Neuronal stem cell (in vitro differentiated cells): Measurements from ENCODE around the gene MTOR.

Experiments
- DNase-seq: peaks from one replicate; pipeline ENCODE4 v3.0.0-alpha.2; 2013; ENCODE audit warnings: low spot score
- H2AFZ ChIP-seq: one replicate; pipeline ENCODE4 v1.6.1; 2013; ENCODE audit warnings: mild to moderate bottlenecking, low read length, inconsistent platforms
- H2AK5ac ChIP-seq: 2 replicates; pipeline ENCODE4 v1.6.1; 2013; ENCODE audit warnings: low read depth, mild to moderate bottlenecking, inconsistent platforms, low read length, moderate library complexity, mixed read lengths
- H2BK120ac ChIP-seq: 2 replicates; pipeline ENCODE4 v1.6.1; 2013; ENCODE audit warnings: low read depth, mild to moderate bottlenecking, inconsistent platforms, low read length, moderate library complexity, mixed read lengths
- H2BK12ac ChIP-seq: one replicate; pipeline ENCODE4 v1.6.1; 2013; ENCODE audit warnings: low read length, inconsistent platforms
- H2BK15ac ChIP-seq: 2 replicates; pipeline ENCODE4 v1.6.1; 2013; ENCODE audit warnings: mild to moderate bottlenecking, low read length, inconsistent platforms, mixed read lengths
- H2BK5ac ChIP-seq: one replicate; pipeline ENCODE4 v1.6.1; 2013; ENCODE audit warnings: inconsistent platforms, mild to moderate bottlenecking, low read length, moderate library complexity
- H3K14ac ChIP-seq: one replicate; pipeline ENCODE4 v1.6.1; 2013; ENCODE audit warnings: low read length, inconsistent platforms
- H3K18ac ChIP-seq: 2 replicates; pipeline ENCODE4 v1.6.1; 2013; ENCODE audit warnings: low read length, inconsistent platforms
- H3K23ac ChIP-seq: 2 replicates; pipeline ENCODE4 v1.6.1; 2013; ENCODE audit warnings: low read depth, mild to moderate bottlenecking, mixed read lengths, low read length, inconsistent platforms; ENCODE audit not compliant: poor library complexity
- H3K27ac ChIP-seq: replicated peaks from 3 replicates; pipeline ENCODE4 v1.5.1; 2013; ENCODE audit warnings: low read length, inconsistent platforms
- H3K27me3 ChIP-seq, 3 experiments: 2 replicates each; pipeline ENCODE4 v1.6.1; 2013; ENCODE audit warnings: low read length in 3 of 3, mild to moderate bottlenecking in 2 of 3, inconsistent platforms in 1 of 3, low read depth in 1 of 3, mixed read lengths in 1 of 3, moderate library complexity in 1 of 3; ENCODE audit not compliant: control insufficient read depth in 3 of 3, insufficient read depth in 3 of 3
- H3K36me3 ChIP-seq, 2 donors: replicated peaks in 1 of 2; 2 replicates each; pipeline ENCODE4 v1.6.1; 2013; ENCODE audit warnings: low read length in 2 of 2; ENCODE audit not compliant: control insufficient read depth in 2 of 2, insufficient read depth in 2 of 2
- H3K4ac ChIP-seq: 2 replicates; pipeline ENCODE4 v1.6.1; 2013; ENCODE audit warnings: inconsistent platforms, mild to moderate bottlenecking, low read length, moderate library complexity
- H3K4me1 ChIP-seq, 2 donors: 1 replicate in 1 of 2; 2 replicates in 1 of 2; pipeline ENCODE4 v1.6.1; 2013; ENCODE audit warnings: low read length in 2 of 2, low read depth in 1 of 2; ENCODE audit not compliant: control insufficient read depth in 2 of 2, insufficient read depth in 1 of 2
- H3K4me2 ChIP-seq: one replicate; pipeline ENCODE4 v1.6.1; 2013; ENCODE audit warnings: mild to moderate bottlenecking, low read length, inconsistent platforms; ENCODE audit not compliant: insufficient read depth, poor library complexity, severe bottlenecking
- H3K4me3 ChIP-seq, 2 donors: 2 replicates each; pipeline ENCODE4 v1.5.1; 2013; ENCODE audit warnings: low read length in 2 of 2, mild to moderate bottlenecking in 2 of 2, inconsistent platforms in 1 of 2, moderate library complexity in 1 of 2
- H3K79me1 ChIP-seq: one replicate; pipeline ENCODE4 v1.6.1; 2013; ENCODE audit warnings: low read depth, mild to moderate bottlenecking, inconsistent platforms, low read length, moderate library complexity
- H3K9ac ChIP-seq: one replicate; pipeline ENCODE4 v1.6.1; 2013; ENCODE audit warnings: mild to moderate bottlenecking, low read depth, low read length, inconsistent platforms; ENCODE audit not compliant: poor library complexity
- H3K9me3 ChIP-seq, 2 donors: replicated peaks in 1 of 2; 2 replicates each; pipeline versions ENCODE3 to v1.6.1; 2013; ENCODE audit warnings: low read length in 2 of 2, mild to moderate bottlenecking in 2 of 2, inconsistent platforms in 1 of 2, low read depth in 1 of 2, mixed read lengths in 1 of 2, moderate library complexity in 1 of 2; ENCODE audit not compliant: control insufficient read depth in 2 of 2, insufficient read depth in 1 of 2
- H4K8ac ChIP-seq: one replicate; pipeline ENCODE4 v1.6.1; 2013; ENCODE audit warnings: low read depth, mild to moderate bottlenecking, inconsistent platforms, low read length, moderate library complexity
- H4K91ac ChIP-seq: one replicate; pipeline ENCODE4 v1.6.1; 2013; ENCODE audit warnings: low read length, low read depth, mild to moderate bottlenecking, inconsistent platforms; ENCODE audit not compliant: poor library complexity
- WGBS, 2 donors: extraction: QIAGEN DNeasy Blood & Tissue Kit; methylation state at CpG; one replicate each; pipeline ENCODE4 v1.1.7; 2013; ENCODE audit warnings: missing lambda C conversion rate in 2 of 2, mixed read lengths in 1 of 2; ENCODE audit not compliant: insufficient read length in 2 of 2, insufficient replicate concordance in 1 of 2; ENCODE audit errors: extremely low coverage in 2 of 2; 5-methylcytosine and 5-hydroxymethylcytosine counted together

Gene MTOR

DNA sequence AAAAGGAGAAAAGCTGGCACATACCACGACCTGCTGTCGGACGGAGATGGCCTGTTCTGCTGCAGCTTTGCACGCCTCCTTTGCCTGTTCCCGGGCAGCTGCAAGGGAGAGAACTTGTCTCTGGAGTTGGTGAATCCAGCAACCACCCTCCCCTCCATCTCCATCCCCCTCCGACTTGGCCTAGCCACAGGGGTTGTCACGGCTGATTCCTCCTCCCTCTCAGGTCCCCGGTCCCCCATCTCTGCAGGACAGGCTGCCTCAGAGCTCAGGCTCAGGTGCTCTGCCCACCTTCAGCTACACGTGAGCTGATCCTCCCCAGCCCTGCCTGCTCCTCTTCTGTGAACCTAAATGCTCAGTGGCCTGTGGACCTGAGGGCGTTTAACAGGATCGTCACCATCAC, 191.5 kb downstream of the MTOR start:
- Histone ChIP-seq H3K4me1 (no peaks in the 10 kb centered on the region), H3K4me3 (peak overlapping the region in 1 of 2 donors; percentile 6), H3K79me1 (no peaks in the 10 kb centered on the region), H2BK15ac (no peak overlapping the region), H2AFZ (no peak overlapping the region), H3K23ac (peak overlapping the region; percentile 75), H3K27me3 (no peaks in the 10 kb centered on the region), H3K18ac (no peak overlapping the region), H2BK12ac (no peak overlapping the region), H3K9ac (peak overlapping the region; percentile 47), H3K4ac (no peak overlapping the region), H3K4me2 (no peak overlapping the region), H2AK5ac (no peak overlapping the region), H3K14ac (no peak overlapping the region), H3K36me3 (peaks cover 61 to 93% of the 10 kb centered on the region in 2 donors), H3K27ac (no peak overlapping the region), H2BK120ac (no peak overlapping the region), H4K8ac (no peak overlapping the region), H4K91ac (no peak overlapping the region), H2BK5ac (no peak overlapping the region), H3K9me3 (no peaks in the 10 kb centered on the region)
- DNase-seq, result no peak
- no CpG with 5 or more reads among the region's 11 CpGs for WGBS, 2 donors

DNA sequence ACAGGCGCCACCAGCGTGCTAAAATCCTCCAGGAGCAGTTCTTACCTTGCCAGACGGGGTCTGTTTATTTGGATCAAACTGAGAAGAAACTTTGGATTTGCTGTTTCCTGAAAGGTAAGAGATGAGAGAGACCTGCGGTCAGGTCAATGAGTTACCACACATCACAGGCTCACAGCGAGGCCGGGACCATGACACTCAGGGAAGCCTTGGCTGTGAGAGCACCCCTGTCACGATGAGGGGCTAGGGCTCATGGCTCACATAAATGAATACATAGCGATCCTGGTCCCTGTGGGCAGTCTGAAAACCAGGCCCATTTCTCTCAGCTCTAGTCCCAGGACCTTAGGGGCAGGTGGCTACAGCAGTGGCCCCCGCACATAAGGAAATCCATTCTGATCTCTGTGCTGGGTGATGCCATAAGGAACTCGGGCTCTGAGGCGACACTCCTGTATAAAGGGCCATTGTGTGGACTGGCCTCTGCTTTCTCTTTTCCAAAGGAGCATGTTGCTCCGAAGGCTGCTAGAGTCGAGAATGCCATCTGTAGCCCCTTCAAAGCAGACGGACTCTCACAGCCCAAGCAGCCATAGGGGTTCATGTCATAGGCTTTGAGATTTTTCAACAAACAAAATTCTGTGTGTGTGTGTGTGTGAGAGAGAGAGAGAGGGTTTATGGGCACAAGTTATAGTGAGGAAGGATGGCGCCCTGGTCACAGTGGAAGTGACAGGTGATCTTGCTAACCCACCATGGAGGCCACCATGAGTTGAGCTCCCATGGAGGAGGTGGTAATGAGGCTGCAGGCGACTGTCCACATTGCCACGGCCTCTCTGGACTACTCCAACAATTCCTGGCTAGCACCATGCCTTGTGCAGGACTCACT, 193.5 kb downstream of the MTOR start:
- Histone ChIP-seq H3K18ac (no peak overlapping the region), H2BK120ac (no peak overlapping the region), H4K91ac (no peak overlapping the region), H2BK15ac (no peak overlapping the region), H3K4ac (no peak overlapping the region), H3K79me1 (no peaks in the 10 kb centered on the region), H2AK5ac (no peak overlapping the region), H3K27me3 (no peaks in the 10 kb centered on the region), H4K8ac (no peak overlapping the region), H3K4me1 (no peaks in the 10 kb centered on the region), H3K4me3 (no peak overlapping the region), H3K9ac (no peak overlapping the region), H2AFZ (no peak overlapping the region), H2BK12ac (no peak overlapping the region), H3K27ac (no peak overlapping the region), H2BK5ac (no peak overlapping the region), H3K14ac (no peak overlapping the region), H3K36me3 (peaks cover 56 to 91% of the 10 kb centered on the region in 2 donors), H3K4me2 (no peak overlapping the region), H3K23ac (no peak overlapping the region), H3K9me3 (peaks cover 0 to 5% of the 10 kb centered on the region in 2 donors)
- no peak for DNase-seq
- whole genome bisulfite sequencing, 2 donors, result no CpG with 5 or more reads among the region's 17 CpGs

DNA sequence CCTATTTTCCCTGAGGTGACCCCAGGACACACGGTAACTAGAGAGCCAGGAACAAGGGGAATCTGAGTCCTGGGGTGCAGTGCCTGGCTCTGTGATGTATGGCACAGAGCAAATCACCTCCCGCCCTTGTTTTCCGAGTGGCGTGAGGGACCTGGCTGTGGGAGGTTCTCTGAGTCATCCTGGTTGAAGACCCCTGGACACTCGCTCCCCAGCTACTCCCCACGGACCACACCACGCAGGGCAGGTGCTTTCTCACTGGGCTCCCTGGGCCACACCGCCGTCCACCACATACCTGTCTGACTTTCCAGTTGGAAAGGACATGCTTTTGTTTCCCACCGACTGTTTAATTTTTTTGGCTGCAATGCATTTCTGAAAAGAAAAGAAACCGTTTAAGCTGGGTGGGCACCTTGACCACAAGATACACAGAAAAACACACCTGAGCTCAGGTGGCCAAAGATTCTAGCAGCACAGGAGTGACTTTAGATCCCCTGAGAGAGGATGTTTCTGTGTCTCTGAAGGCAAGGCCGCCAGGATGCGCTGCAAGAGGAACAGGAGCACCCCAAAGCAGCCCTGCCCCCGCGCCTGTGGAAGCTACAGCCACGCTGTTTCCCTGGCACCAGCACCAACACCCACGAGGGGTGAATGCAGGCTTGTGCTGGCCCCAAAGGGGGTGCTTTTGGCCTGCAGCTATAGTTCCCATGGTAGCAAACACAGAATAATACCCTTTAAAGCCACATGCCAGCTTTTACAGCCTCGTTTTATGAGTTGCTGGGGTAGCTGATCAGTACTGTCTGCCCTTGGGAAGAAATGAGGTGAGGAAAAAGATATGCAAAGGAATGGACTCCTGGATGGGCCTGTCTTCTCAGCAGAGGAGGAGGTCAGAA, 194.4 kb downstream of the MTOR start:
- H3K18ac ChIP-seq, result no peak overlapping the region
- no peak overlapping the region for H3K4me2 ChIP-seq
- H4K91ac ChIP-seq, result no peak overlapping the region
- H2AFZ ChIP-seq, result no peak overlapping the region
- H2BK120ac ChIP-seq, result no peak overlapping the region
- peaks cover 55 to 93% of the 10 kb centered on the region in 2 donors for H3K36me3 ChIP-seq
- no peaks in the 10 kb centered on the region for H3K4me1 ChIP-seq
- no peak overlapping the region for H2BK5ac ChIP-seq
- no peak overlapping the region for H3K14ac ChIP-seq
- H3K27me3 ChIP-seq, result no peaks in the 10 kb centered on the region
- H2AK5ac ChIP-seq, result no peak overlapping the region
- no peak overlapping the region for H4K8ac ChIP-seq
- no peak overlapping the region for H3K9ac ChIP-seq
- H3K4me3 ChIP-seq, result no peak overlapping the region
- no peak for DNase-seq
- WGBS, 2 donors, result no CpG with 5 or more reads among the region's 18 CpGs
- H3K4ac ChIP-seq, result no peak overlapping the region
- no peak overlapping the region for H3K27ac ChIP-seq
- H3K23ac ChIP-seq, result no peak overlapping the region
- no peak overlapping the region for H2BK12ac ChIP-seq
- H3K9me3 ChIP-seq, result peaks cover 0 to 5% of the 10 kb centered on the region in 2 donors
- H2BK15ac ChIP-seq, result no peak overlapping the region
- no peaks in the 10 kb centered on the region for H3K79me1 ChIP-seq

DNA sequence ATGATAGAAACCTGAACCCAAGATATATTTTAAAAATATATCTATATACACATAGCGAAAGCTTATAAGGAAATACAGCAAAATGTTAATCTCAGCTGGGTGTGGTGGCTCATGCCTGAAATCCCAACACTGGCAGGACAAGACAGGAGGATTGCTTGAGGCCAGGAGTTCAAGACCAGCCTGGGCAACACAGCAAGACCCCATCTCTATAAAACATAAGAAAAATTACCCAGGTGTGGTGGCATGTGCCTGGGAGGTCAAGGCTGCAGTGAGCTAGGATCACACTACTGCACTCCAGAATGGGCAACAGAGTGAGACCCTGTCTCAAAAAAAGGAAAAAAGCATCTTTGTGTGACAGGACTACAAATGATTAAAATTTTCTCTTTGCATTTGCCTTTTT, 196.6 kb downstream of the MTOR start:
- Histone ChIP-seq H3K18ac (no peak overlapping the region), H4K8ac (no peak overlapping the region), H2AFZ (no peak overlapping the region), H3K36me3 (peaks cover 37 to 79% of the 10 kb centered on the region in 2 donors), H3K79me1 (no peaks in the 10 kb centered on the region), H3K27me3 (no peaks in the 10 kb centered on the region), H2AK5ac (no peak overlapping the region), H2BK5ac (no peak overlapping the region), H2BK12ac (no peak overlapping the region), H3K4me3 (no peak overlapping the region), H3K27ac (no peak overlapping the region), H3K4me2 (no peak overlapping the region), H2BK15ac (no peak overlapping the region), H4K91ac (no peak overlapping the region), H3K9ac (no peak overlapping the region), H3K14ac (no peak overlapping the region), H2BK120ac (no peak overlapping the region), H3K4ac (no peak overlapping the region), H3K9me3 (peaks cover 0 to 5% of the 10 kb centered on the region in 2 donors), H3K23ac (no peak overlapping the region), H3K4me1 (peaks cover 2 to 4% of the 10 kb centered on the region in 2 donors)
- no CpG with 5 or more reads among the region's 1 CpG for WGBS, 2 donors
- DNase-seq, result no peak
